Neural cell (in vitro differentiated cells): Measurements from ENCODE around the gene DNAH5. TPM values are rescaled to one million over a fixed set of nuclear protein-coding genes. Genes with fewer than 3 reads are reported as not detected.

Experiments
- H2AFZ ChIP-seq: fragments of 200-600, 300-800 bp; sonication (generic), shearing (Covaris generic); 2 replicates; pipeline ENCODE4 v1.6.0; 2014; ENCODE audit warnings: low read depth, mild to moderate bottlenecking, antibody characterized with exemption, low read length, moderate library complexity
- H3F3A ChIP-seq: fragments of 200-600 bp; shearing (Covaris generic); 2 replicates; pipeline ENCODE4 v1.6.1; 2016; ENCODE audit warnings: mild to moderate bottlenecking, moderate library complexity, mixed read lengths, antibody characterized with exemption, low read length; ENCODE audit not compliant: insufficient read depth, poor library complexity, severe bottlenecking
- H3K27ac ChIP-seq: fragments of 200-600, 300-800 bp; sonication (generic), shearing (Covaris generic); 2 replicates; pipeline ENCODE4 v1.5.1; 2014; ENCODE audit warnings: mild to moderate bottlenecking, low read length, moderate library complexity
- H3K27me3 ChIP-seq: fragments of 300-800, 200-600 bp; sonication (generic), shearing (Covaris generic); 2 replicates; pipeline ENCODE4 v1.6.0; 2014; ENCODE audit warnings: mild to moderate bottlenecking, low read depth, low read length, moderate library complexity; ENCODE audit not compliant: insufficient read depth
- H3K36me3 ChIP-seq: fragments of 300-800, 200-600 bp; sonication (generic), shearing (Covaris generic); 2 replicates; pipeline ENCODE4 v1.5.1; 2014; ENCODE audit warnings: mild to moderate bottlenecking, antibody characterized with exemption, low read length, moderate library complexity; ENCODE audit not compliant: insufficient read depth
- H3K4me2 ChIP-seq: fragments of 300-800, 200-600 bp; sonication (generic), shearing (Covaris generic); 2 replicates; pipeline ENCODE4 v1.6.0; 2014; ENCODE audit warnings: mild to moderate bottlenecking, low read length
- H3K4me3 ChIP-seq: fragments of 300-800, 200-600 bp; sonication (generic), shearing (Covaris generic); 2 replicates; pipeline ENCODE4 v1.5.1; 2014; ENCODE audit warnings: mild to moderate bottlenecking, low read length, moderate library complexity
- H3K79me2 ChIP-seq: fragments of 200-600 bp; shearing (Covaris generic); replicated peaks from 2 replicates; pipeline ENCODE4 v1.6.0; 2014; ENCODE audit warnings: mild to moderate bottlenecking, low read length, moderate library complexity; ENCODE audit not compliant: insufficient read depth
- H3K9ac ChIP-seq: fragments of 300-800, 200-600 bp; sonication (generic), shearing (Covaris generic); 2 replicates; pipeline ENCODE4 v1.6.1; 2016; ENCODE audit warnings: mild to moderate bottlenecking, low read length, mixed read lengths
- H3K9me2 ChIP-seq: fragments of 200-600 bp; shearing (Covaris generic); 2 replicates; pipeline ENCODE4 v1.6.1; 2016; ENCODE audit warnings: mild to moderate bottlenecking, low read length, mixed read lengths; ENCODE audit not compliant: insufficient read depth
- H3K9me3 ChIP-seq: fragments of 200-600, 300-800 bp; sonication (generic), shearing (Covaris generic); 2 replicates; pipeline ENCODE4 v1.6.1; 2016; ENCODE audit warnings: mild to moderate bottlenecking, mixed run types, low read length, moderate library complexity, mixed read lengths
- H4K20me1 ChIP-seq: fragments of 200-600 bp; shearing (Covaris generic); 2 replicates; pipeline ENCODE4 v1.6.1; 2016; ENCODE audit warnings: mild to moderate bottlenecking, mixed run types; ENCODE audit not compliant: insufficient read depth
- EP300 ChIP-seq: fragments of 450-650 bp; conservative IDR thresholded peaks from 2 replicates; pipeline ENCODE4 v1.6.1; 2014; ENCODE audit warnings: antibody characterized with exemption, mild to moderate bottlenecking, moderate library complexity; ENCODE audit not compliant: poor library complexity, severe bottlenecking
- EZH2 ChIP-seq: fragments of 200-600, 300-800 bp; shearing (Covaris generic), sonication (generic); IDR thresholded peaks from 2 replicates; pipeline ENCODE4 v1.6.1; 2014; ENCODE audit warnings: antibody characterized with exemption, low read length, borderline replicate concordance, mild to moderate bottlenecking; ENCODE audit not compliant: insufficient read depth, poor library complexity, severe bottlenecking
- MXI1 ChIP-seq: fragments of 450-650 bp; conservative IDR thresholded peaks from 2 replicates; pipeline ENCODE4 v1.6.1; 2014; ENCODE audit warnings: antibody characterized with exemption, mild to moderate bottlenecking; ENCODE audit not compliant: poor library complexity, severe bottlenecking
- POLR2AphosphoS5 ChIP-seq: IDR thresholded peaks from 2 replicates; pipeline ENCODE4 v1.6.1; 2012
- RAD21 ChIP-seq: fragments of 450-650 bp; conservative IDR thresholded peaks from 2 replicates; pipeline ENCODE4 v1.6.1; 2014; ENCODE audit warnings: antibody characterized with exemption, mild to moderate bottlenecking, moderate library complexity
- REST ChIP-seq: IDR thresholded peaks from 2 replicates; pipeline ENCODE4 v1.6.1; 2012; ENCODE audit warnings: borderline replicate concordance
- SMC3 ChIP-seq: fragments of 450-650 bp; conservative IDR thresholded peaks from 2 replicates; pipeline ENCODE4 v1.6.1; 2014; ENCODE audit warnings: antibody characterized with exemption, mild to moderate bottlenecking, moderate library complexity; ENCODE audit not compliant: poor library complexity
- TAF1 ChIP-seq: IDR thresholded peaks from 2 replicates; pipeline ENCODE4 v1.6.1; 2012; ENCODE audit warnings: low read depth
- polyA plus RNA-seq: library from polyadenylated mRNA; depleted of rRNA; stranded (reverse); fragments of >200 nt; gene quantifications from 2 replicates; pipeline ENCODE4 v1.2.3, GENCODE V29; 2014
- TF ChIP-seq, protein P1 (sequence below): fragments of 450-650 bp; IDR thresholded peaks from 2 replicates; pipeline ENCODE4 v1.5.1; 2014; ENCODE audit warnings: antibody characterized with exemption, mild to moderate bottlenecking, moderate library complexity; ENCODE audit not compliant: poor library complexity, severe bottlenecking

The DNAH5 gene
- polyA plus RNA-seq, 1 donor from 2014 or later: 12.8 TPM

GRCh38 chr5:13909271-13909670 lies 35.2 kb downstream of the DNAH5 start:
- H4K20me1 ChIP-seq: no peaks in the 10 kb centered on the region
- no peak overlapping the region for H3K9ac ChIP-seq
- no peaks in the 10 kb centered on the region for H3K36me3 ChIP-seq
- H3K27me3 ChIP-seq: no peaks in the 10 kb centered on the region
- no peaks in the 10 kb centered on the region for H3K79me2 ChIP-seq
- H3K4me3 ChIP-seq: no peak overlapping the region
- no peaks in the 10 kb centered on the region for H3K9me2 ChIP-seq
- no peak for TF ChIP-seq RAD21
- no peak for TF ChIP-seq MXI1
- TF ChIP-seq POLR2AphosphoS5: no peak
- no peaks in the 10 kb centered on the region for H3F3A ChIP-seq
- no peaks in the 10 kb centered on the region for H3K9me3 ChIP-seq
- no peak overlapping the region for H2AFZ ChIP-seq
- H3K4me2 ChIP-seq: no peak overlapping the region
- no peak overlapping the region for H3K27ac ChIP-seq

- H3K9me3 ChIP-seq: no peaks in the 10 kb centered on the region
- no peak overlapping the region for H3K4me3 ChIP-seq
- no peak overlapping the region for H2AFZ ChIP-seq
- no peak overlapping the region for H3K27ac ChIP-seq
- no peaks in the 10 kb centered on the region for H3K36me3 ChIP-seq
- H3K4me2 ChIP-seq: no peak overlapping the region
- no peaks in the 10 kb centered on the region for H3K79me2 ChIP-seq
- TF ChIP-seq REST (no peak), EP300 (no peak), EZH2 (no peak), SMC3 (no peak), MXI1 (no peak), RAD21 (no peak), TAF1 (no peak), POLR2AphosphoS5 (no peak)
- TF ChIP-seq, protein P1, sequence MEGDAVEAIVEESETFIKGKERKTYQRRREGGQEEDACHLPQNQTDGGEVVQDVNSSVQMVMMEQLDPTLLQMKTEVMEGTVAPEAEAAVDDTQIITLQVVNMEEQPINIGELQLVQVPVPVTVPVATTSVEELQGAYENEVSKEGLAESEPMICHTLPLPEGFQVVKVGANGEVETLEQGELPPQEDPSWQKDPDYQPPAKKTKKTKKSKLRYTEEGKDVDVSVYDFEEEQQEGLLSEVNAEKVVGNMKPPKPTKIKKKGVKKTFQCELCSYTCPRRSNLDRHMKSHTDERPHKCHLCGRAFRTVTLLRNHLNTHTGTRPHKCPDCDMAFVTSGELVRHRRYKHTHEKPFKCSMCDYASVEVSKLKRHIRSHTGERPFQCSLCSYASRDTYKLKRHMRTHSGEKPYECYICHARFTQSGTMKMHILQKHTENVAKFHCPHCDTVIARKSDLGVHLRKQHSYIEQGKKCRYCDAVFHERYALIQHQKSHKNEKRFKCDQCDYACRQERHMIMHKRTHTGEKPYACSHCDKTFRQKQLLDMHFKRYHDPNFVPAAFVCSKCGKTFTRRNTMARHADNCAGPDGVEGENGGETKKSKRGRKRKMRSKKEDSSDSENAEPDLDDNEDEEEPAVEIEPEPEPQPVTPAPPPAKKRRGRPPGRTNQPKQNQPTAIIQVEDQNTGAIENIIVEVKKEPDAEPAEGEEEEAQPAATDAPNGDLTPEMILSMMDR: no peak
- H3K9ac ChIP-seq: no peak overlapping the region
- no peaks in the 10 kb centered on the region for H3K27me3 ChIP-seq
- H3F3A ChIP-seq: no peaks in the 10 kb centered on the region
- H3K9me2 ChIP-seq: no peaks in the 10 kb centered on the region
- no peaks in the 10 kb centered on the region for H4K20me1 ChIP-seq
Observed at GRCh38 chr5:13898569-13898968, 45.9 kb downstream of the DNAH5 start.

DNA sequence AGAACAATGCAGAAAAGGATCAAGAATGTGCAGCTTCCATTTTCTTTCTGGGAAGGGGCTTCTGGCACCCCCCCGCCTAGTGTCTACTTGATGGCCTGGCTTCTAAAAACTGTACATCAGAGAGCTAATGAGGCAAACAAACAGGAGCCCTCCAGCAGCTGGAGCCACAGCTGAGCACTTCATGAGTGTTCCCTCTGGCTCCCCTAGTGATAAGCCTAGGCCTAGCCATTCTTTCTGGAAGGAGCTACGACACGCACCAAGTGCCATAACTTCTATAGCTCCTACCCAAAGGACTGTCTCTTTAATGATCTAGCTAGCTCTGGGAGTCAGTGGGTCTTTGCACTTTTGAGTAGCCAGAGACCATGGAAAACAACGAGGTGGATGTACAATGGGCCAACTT lies 66.1 kb downstream of the DNAH5 start:
- no peak overlapping the region for H3K9ac ChIP-seq
- H4K20me1 ChIP-seq: no peaks in the 10 kb centered on the region
- H3K9me3 ChIP-seq: no peaks in the 10 kb centered on the region
- TF ChIP-seq EP300 (no peak), EZH2 (no peak), REST (no peak), RAD21 (no peak), MXI1 (no peak), POLR2AphosphoS5 (no peak), TAF1 (no peak), SMC3 (no peak)
- TF ChIP-seq, protein P1: no peak
- no peaks in the 10 kb centered on the region for H3K27me3 ChIP-seq
- no peaks in the 10 kb centered on the region for H3K36me3 ChIP-seq
- H3K9me2 ChIP-seq: no peaks in the 10 kb centered on the region
- H3K79me2 ChIP-seq: no peaks in the 10 kb centered on the region
- H3F3A ChIP-seq: no peaks in the 10 kb centered on the region
- no peak overlapping the region for H2AFZ ChIP-seq
- H3K4me2 ChIP-seq: no peak overlapping the region
- H3K4me3 ChIP-seq: no peak overlapping the region
- no peak overlapping the region for H3K27ac ChIP-seq
